HG03025 (cell line): Measurements from ENCODE around the gene PPP1R26.
"Not testable (repeated sequence)": the region's sequence is repeated elsewhere in the genome, so short reads cannot be mapped to it uniquely, and the experiment has no call there.

Experiments used
- ATAC-seq: cut with Tn5 transposase; IDR thresholded peaks from one replicate; pipeline ENCODE4 v1.9.1; 2021; ENCODE audit warnings: mild to moderate bottlenecking, moderate library complexity; ENCODE audit not compliant: unreplicated experiment, low FRiP score

Gene PPP1R26

DNA sequence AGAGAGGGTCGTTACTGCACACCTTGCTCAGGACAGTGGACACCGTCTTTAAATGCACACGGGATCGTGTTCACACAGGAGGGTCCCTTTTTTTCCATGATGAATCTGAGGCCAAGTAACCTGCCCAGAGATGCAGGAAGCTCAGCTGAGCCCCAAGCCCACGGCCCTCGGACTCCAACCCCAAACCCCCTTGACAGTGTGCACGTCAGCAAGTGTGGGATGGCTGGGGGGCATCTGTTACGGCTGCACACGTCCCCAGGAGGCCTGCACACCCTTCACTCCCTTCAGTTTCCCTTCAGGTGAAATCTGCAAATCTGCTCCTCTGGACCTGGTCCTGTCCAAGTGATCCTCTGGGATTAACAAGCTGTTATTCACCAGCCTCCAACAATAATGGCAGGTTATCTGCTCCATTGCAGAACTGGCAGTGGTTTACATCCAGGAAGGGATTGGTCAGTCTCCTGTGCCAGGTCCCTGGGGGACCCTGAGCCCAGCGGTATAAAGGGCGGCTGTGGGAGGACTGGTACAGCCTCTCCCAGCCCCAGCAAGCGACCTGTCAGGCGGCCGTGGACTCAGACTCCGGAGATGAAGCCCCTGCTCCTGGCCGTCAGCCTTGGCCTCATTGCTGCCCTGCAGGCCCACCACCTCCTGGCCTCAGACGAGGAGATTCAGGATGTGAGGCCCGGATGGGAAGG is 41.5 kb downstream of the PPP1R26 start, which contains the start of gene LCN1:
TSS of gene LCN1 (plus strand) at position 525 of the 692 bp plus-strand sequence. CDS start at position 583, 58 bp downstream.
- ATAC-seq: no peak

DNA sequence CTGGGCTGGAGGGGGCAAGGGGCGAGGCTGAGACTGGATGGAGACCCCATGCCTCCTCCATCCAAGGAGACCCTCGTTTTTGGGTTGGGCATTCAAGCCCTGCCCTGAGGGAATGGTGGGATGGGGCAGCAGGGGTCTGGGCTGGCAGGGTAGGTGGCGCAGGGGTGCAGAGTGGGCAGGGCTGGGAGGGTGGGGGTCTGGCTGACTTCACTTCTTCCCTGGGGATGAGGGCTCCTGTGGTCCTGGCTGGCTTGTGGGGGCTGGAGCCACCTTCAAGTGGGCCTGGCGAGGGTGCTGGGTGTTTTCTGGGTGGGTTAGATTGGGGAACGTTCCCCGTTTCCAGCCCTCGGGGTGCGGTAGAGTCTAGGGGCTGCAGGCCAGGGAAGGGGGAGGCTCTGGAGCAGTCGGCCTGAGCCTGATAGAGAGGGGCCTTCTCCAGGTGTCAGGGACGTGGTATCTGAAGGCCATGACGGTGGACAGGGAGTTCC is 42.1 kb downstream of the PPP1R26 start:
- ATAC-seq: no peak

DNA sequence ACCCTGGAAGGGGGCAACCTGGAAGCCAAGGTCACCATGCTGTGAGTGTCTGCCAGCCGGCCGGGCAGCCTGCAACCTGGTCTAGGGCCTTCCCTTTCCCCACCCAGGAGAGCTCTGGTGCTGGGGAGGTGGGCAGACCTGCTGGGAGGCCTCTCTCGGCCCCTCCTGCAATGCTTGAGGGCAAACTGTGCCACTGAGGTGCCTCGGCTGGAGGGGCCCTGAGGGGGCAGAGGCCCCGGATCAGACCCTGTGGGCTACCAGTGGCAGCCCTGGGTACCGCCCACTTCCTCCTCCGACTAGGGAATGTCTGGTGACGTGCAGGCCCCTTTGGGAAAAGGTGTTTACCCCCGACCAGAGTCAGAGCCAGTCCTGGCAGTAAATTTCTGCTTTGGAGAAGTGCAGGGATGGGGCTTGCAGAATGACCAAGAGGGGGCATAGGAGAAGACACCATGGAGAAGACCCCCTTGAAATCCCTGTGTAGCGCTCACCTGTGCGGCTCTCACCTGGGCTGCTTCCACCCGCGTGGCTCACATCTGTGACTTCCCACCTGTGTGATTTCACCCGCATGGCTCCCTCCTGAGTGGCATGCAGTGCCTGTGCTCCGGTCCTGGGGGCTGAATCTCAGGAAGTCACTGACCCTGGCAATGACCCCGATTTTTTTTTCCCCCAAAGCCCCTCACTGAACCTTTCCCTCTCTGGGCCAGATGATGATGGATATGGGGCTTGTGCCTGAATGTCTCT is 42.7 kb downstream of the PPP1R26 start:
- no peak for ATAC-seq

DNA sequence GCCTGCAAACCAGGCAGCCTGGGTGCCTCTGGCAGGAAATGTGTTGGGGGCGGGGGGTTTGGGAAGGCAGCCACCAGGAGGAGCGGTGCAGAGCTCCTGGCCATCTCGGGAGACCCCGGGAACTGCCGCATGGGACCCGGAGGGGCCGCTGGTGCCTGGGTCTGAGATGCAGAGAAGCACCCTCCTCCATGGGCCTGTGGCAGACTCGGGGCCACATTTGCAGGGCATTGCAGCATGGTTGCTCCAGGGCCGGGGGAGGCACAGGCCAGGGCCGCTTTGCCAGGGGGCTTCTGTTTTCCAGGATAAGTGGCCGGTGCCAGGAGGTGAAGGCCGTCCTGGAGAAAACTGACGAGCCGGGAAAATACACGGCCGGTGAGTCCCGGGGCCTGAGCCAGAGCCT is 43.3 kb downstream of the PPP1R26 start:
- no peak for ATAC-seq

DNA sequence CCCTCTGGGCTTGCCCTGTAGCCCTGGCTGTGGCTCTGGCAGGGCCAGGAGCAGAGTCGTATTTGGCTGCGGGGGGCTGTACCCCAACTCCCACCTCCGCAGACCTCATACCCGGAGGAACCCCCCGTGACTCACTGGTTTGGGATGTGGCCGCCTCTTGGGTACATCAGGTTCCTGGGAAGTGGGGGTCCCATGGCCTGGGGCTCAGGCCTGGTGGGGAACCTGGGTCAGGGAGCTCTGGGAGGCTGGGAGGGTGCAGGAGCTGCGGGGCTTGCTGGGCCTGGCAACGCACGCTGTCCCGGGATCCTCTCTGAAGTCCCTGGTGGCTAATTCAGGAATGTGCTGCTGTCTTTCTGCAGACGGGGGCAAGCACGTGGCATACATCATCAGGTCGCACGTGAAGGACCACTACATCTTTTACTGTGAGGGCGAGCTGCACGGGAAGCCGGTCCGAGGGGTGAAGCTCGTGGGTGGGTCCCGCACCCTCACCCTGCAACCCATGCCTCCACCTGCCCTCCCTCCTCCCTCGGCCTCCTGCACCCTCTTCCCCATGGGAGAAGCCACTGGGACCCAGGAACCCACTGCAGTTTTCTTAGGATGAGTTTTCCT is 44.0 kb downstream of the PPP1R26 start:
- ATAC-seq: no peak

DNA sequence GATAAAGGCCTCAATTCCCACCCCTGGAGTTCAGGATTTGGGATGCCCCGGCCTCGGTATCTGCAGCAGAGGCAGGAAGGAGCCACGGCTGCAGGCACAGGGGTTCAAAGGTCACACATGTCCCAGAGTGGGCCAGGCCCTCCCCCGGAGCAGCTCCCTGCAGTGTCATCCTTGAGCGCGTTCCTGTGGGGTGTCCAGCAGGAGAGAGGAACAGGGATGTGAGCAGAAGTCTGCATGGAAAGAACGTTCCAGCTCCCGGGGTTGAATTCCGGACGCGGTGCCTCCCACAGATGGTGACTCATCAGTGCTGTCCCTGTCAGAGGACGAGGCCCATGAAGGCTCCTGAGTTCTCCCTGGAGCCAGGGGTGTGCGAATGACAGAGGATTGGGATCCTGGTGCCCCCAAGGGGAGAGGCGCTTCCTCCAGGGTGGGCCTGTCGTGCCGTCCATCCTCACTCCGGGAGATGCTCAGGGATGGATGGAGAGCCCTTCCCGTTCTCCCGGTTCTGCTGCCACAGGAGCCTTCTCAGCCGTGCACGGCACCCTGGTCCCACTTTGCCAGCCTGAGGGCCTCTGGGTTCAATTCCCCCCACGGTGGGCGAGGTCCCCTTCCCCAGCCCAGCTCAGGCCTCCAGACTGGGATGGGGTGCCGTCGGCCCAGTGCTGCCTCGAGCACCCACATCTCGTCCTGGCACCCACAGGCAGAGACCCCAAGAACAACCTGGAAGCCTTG is 44.7 kb downstream of the PPP1R26 start:
- ATAC-seq: no peak

DNA sequence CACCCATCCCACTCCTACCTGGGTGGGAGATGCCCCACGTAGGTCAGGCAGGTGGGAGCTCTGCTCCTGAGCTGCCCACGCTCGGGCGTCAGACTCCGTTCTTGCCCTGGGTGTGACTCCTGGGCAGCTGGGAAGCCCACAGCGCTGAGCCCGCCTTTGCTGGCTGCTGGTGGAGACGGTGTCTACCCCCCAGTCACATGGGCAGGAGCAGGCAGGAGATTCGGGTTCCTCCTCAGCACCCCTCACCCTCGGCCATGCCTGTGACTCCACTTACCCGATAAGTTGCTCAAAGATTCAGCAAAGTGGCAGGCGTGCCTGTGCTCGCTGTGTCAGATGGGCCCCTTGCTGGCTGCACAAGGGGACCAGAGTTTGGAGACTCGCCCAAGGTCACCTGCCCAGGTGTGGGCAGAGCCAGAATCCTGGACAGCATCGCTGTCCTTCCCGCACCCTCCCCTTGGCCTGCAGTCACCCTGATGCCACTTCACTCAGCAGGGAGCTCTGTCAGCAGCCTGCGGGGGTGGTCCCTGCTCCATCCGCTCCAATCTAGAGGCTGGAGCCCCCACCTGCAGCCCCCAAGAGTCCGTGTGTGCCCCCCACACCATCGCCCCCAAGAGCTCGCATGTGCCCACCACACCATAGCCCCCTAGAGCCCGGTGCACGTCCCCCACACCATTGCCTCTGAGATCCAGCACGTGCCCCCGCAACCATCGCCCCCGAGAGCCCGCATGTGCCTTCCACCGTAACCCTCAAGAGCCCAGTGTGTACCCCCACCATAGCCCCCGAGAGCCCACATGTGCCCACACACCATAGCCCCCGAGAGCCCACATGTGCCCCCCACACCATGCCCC is 45.9 kb downstream of the PPP1R26 start:
- no peak for ATAC-seq

DNA sequence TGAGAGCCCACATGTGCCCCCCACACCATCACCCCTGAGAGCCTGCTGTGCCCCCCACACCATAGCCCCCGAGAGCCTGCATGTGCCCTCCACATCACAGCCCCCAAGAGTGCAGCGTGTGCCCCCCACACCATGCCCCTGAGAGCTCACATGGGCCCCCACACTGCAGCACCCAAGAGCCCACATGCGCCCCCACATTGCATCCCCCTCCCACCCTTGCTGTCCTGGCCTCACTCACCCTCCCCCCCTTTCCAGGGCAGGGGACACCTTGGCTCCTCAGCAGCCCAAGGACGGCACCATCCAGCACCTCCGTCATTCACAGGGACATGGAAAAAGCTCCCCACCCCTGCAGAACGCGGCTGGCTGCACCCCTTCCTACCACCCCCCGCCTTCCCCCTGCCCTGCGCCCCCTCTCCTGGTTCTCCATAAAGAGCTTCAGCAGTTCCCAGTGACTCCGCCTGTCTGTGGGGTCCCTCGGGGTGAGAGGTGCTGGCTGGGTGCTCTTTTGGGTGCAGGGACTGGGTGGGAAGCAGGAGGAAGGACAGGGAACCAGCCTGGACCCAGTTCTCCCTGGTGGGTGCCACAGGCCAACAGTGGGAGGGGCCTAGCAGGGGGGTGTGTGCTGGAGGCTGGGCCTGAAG is 46.6 kb downstream of the PPP1R26 start:
- no peak for ATAC-seq

DNA sequence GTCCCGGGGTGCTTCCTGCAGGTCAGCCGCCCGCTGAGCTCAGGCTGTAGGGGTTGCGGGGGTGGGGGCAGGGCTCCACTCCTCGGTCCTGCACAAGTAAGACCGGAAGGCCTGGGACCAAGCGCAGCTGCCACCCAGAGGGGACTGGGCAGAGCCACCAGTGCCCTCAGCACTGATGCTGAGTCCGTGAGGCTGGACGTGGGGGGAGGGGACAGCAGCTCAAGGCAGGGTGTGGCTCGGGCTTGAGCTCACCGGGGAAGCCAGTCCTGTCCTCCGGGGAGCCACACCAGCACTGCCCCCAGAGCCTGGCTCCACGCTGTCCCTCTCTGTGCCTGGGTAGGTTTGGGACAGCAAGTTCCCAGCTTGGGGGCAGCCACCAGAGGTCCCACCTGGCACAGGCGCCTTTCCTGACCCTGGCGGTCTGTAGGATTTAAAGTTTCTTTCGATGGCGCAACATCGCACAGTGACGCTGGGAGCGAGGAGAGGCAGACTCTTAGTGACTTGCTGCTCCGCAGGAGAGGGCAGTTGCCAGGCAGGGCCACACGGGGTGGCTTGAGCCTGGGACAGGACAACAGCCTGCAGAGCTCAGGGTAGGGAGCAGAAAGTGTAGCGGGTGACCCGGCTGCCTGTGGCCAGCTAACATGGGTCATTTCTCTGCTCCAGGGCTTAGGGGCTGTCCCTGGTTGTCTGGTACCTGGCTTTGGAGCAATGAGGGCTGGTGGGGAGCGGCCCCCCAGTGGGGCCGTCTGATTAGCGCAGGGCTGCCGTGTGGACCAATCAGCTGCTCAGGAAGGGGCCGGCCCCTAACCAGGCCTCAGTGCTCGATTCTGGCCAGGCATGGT is 47.4 kb downstream of the PPP1R26 start:
- no peak for ATAC-seq

DNA sequence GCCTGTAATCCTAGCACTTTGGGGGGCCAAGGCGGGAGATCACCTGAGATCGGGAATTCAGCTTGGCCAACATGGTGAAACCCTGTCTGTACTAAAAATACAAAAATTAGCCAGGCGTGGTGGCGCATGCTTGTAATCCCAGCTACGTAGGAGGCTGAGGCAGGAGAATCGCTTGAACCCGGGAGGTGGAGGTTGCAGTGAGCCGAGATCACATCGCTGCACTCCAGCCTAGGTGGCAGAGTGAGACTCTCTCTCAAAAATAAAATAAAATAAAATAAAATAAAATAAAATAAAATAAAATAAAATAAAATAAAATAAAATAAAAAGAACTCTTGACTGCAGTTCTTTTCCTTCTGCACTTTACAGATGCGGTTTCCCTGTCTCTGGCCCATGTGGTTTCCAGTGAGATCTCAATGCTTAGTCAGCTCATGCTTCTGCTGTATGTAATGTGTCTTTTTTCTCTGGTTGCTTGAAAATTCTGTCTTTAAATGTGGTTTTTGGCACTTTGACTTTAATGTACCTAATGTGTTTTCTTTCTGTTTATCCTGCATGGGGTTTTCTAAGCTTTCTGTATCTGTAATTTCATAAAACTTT is 49.4 kb downstream of the PPP1R26 start:
- not testable (repeated sequence) for ATAC-seq

DNA sequence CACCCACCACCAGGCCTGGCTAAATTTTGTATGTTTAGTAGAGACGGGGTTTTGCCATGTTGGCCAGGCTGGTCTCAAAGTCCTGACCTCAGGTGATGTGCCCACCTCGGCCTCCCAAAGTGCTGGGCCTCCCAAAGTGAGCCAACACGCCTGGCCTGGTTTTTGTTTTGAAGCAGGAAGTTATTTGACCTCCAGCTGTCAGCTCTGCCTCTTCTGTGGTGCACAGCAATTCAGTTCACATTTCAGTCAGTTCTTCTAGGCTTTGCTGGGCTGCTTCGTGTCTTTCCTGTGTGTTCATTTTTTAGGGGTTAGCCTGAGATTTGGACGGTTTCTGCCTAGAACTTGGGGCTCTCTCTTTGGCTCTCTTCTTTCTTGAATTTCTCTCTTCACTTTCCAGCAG is 50.6 kb downstream of the PPP1R26 start:
- no peak for ATAC-seq

DNA sequence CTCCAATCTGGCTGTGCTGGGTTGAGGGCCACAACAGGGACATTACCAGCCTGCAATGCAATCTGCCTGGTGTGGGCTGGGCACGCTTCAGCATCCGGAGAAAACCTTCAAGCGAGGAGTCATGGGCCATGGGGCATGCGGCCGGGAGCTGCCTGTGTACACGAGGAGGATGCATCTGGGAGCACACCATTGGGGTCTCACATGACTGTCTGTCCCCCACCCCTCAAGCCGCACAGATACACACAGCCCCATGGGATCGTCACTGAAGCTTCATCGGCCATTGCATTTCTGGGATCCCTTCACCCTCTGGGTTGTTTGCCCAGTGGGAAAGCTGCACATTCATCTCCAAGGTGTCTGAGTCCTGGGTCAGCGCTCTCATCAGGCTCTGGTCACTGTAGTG is 51.5 kb downstream of the PPP1R26 start:
- ATAC-seq: no peak

DNA sequence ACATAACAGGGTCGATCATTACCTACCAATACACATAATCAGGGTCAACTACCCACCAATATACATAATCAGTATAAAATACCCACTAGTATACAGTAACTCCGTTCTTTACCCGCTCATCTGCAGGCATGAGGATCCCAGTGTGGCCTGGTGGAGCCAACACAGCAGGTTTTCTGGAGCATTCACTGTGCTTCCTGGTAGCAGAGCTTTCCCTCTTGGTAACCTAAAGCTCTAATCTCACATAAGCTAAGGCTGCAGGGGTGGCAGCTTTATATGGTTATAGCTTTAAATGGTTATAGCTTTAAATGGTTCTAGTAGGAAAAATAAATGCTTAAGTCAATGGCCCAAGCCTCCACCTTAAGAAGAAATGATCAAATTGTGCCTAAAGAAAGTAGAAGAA is 53.5 kb downstream of the PPP1R26 start:
- no peak for ATAC-seq

DNA sequence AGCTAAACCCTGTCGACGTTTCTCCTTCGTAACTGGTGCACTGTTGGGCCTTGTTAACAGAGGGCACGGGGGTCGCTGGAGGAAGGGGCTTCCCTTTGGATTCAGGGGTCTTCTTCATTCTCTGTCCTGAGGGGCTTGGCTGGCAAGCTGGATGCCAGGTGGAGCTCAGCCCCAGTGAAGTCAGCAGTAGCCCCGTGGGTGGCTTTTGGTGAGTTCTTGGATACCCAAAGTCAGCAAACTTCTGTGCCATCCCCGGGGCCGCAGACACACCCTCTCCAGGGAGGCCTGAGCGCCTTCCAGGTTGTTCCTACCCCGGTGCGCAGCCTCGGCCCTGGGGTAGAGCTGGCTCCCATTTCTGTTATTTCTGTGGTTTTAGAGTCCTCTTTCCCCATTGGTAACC is 54.1 kb downstream of the PPP1R26 start:
- no peak for ATAC-seq

DNA sequence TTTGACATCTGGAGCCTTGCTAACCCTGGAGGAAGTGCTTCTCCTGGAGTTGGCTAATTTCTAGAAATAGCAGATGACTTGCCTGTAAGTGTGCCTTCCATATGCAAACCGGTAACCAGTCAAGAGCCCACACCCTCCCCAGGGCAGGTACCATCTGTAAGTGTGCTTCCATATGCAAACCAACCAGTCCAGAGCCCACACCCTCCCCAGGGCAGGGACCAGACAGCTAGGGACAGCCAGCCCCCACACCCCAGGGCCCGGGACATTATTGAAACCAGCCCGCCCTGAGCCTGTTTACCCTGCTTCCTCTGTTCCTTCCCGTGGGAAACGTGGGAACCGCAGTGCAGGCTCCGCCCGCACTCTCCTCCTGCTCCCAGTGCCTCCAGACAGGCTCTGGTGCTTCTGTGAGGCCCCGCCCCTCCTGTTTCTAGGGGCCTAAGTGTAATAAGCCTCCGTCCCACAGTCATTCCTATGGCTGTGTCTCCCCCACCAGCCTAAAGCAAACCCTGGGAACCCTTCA is 54.7 kb downstream of the PPP1R26 start:
- ATAC-seq: not testable (repeated sequence)

DNA sequence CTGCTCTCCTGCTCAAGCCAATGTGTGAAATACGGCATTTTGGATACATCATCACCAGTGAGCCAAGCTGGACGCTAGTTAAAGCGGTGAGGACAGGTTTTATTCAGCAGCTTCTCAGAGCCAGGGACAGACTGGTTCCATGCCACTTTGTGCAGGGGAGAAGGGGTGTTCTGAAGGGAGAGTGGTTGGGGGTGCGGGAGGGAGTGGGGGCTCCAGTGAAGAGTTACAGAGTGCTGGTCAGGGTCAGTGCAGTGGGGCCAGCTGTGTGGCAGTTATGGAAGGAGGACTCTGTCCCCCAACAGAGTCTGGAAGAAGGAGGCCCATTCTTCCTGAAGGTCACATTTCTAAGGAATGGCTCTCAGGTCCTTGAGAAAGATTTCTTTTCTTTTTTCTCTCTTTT is 55.2 kb downstream of the PPP1R26 start:
- not testable (repeated sequence) for ATAC-seq

DNA sequence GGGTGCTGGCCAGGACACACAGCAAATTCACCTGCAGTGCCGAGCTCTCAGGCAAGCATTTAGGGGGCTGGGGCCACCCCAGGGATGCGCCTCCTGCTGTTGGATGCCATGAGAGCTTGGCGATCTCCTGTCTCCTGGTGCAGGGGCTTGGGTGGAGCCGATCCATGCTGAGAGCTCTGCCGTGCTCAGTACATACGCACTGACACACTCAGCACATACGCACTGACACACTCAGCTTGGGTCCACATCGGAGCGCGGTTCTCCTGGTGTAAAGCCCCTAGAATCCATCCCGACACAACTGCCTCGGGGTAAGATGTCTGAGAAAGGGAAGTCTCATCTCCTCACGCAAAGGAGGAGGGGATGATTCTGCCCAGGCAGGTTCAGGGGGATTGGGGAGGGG is 56.0 kb downstream of the PPP1R26 start:
- not testable (repeated sequence) for ATAC-seq

DNA sequence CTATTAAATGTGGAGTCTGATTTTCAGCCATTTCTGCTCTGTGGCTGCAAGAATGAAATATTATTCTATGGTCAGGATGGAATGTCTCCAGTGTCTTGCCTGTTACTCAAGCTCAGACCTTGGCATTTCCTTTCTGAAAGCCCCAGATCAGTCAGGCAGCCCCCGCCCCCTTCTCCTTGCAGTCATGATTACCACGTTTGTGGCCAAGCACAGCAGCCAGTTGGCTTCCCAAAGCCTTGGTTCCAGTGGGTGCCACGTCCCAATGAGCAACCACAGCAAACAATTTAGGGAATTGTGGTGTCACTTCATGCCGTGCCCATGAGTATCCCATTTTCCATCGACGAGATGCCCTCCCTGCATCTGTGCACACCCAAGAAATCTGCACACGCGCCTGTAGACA is 56.6 kb downstream of the PPP1R26 start:
- ATAC-seq: no peak
